GM12878 (cell line): ENCODE results near the gene PRRG4. TPM values are rescaled to one million over a fixed set of nuclear protein-coding genes. Genes with fewer than 3 reads are reported as not detected.

Experiments
- ATAC-seq: fragments of 200-7000 bp; cut with Tn5 transposase; 3 replicates; pipeline ENCODE4 v1.9.1; 2020; ENCODE audit warnings: mild to moderate bottlenecking, moderate library complexity
- BruUV-seq: library from RNA; stranded (reverse); fragments of 400-500 nt; replicated peaks from 2 replicates; lab custom pipeline; 2021; lab: Mats Ljungman, UMichigan
- CTCF ChIA-PET: fragments of 300-600 bp; sonication (Branson Sonifier 250); formaldehyde crosslinking; extraction: SDS; loops from one replicate; lab custom pipeline; 2021; ENCODE audit warnings: inconsistent platforms; lab: Yijun Ruan, JAX
- POLR2A ChIA-PET: fragments of 350-600 bp; formaldehyde crosslinking; extraction: SDS; loops from one replicate; lab custom pipeline; 2021; ENCODE audit warnings: inconsistent platforms; lab: Charles Lee
- RAD21 ChIA-PET: fragments of 300-600 bp; sonication (Branson Sonifier 250); formaldehyde crosslinking; loops from one replicate; lab custom pipeline; 2023; ENCODE audit warnings: antibody characterized with exemption; ENCODE audit not compliant: unreplicated experiment; lab: Charles Lee
- SMC1A ChIA-PET: fragments of 300-600 bp; sonication (Branson Sonifier 250); formaldehyde crosslinking; loops from one replicate; lab custom pipeline; 2023; ENCODE audit not compliant: unreplicated experiment, uncharacterized antibody; lab: Charles Lee
- DNase-seq: peaks from one replicate; pipeline ENCODE4 v3.0.0-alpha.2; 2011; ENCODE audit warnings: low read depth, low spot score
- FAIRE-seq: peaks from 3 replicates; lab custom pipeline; 2011; peaks lifted over from hg19 to GRCh38; lab: Jason Lieb, UNC
- H2AFZ ChIP-seq: 2 replicates; pipeline ENCODE4 v1.6.0; 2011; ENCODE audit warnings: low read depth, low read length, control low read depth; ENCODE audit not compliant: control insufficient read depth
- H3K27ac ChIP-seq: 2 replicates; pipeline ENCODE4 v1.5.1; 2011; ENCODE audit warnings: control low read depth; ENCODE audit not compliant: control insufficient read depth, insufficient read depth
- H3K27me3 ChIP-seq, 2 experiments: replicated peaks in 1 of 2; 2 replicates each; pipeline versions ENCODE4 v1.6.0 to v1.6.1; 2011; ENCODE audit warnings: low read length in 1 of 2; ENCODE audit not compliant: control insufficient read depth in 2 of 2, insufficient read depth in 2 of 2
- H3K36me3 ChIP-seq, 2 experiments: 2 replicates each; pipeline ENCODE4 v1.5.1; 2011; ENCODE audit warnings: low read length in 1 of 2; ENCODE audit not compliant: control insufficient read depth in 2 of 2, insufficient read depth in 2 of 2
- H3K4me1 ChIP-seq: 2 replicates; pipeline ENCODE4 v1.6.1; 2011; ENCODE audit warnings: mild to moderate bottlenecking, low read length, moderate library complexity, mixed read lengths; ENCODE audit not compliant: control insufficient read depth, insufficient read depth
- H3K4me2 ChIP-seq: 2 replicates; pipeline ENCODE4 v1.6.0; 2011; ENCODE audit warnings: control low read depth; ENCODE audit not compliant: control insufficient read depth, insufficient read depth
- H3K4me3 ChIP-seq: fragments of 200-600 bp; sonication (generic); 2 replicates; pipeline ENCODE4 v1.5.1; 2016
- H3K79me2 ChIP-seq: 2 replicates; pipeline ENCODE4 v1.6.0; 2011; ENCODE audit warnings: low read length; ENCODE audit not compliant: control insufficient read depth, insufficient read depth
- H3K9ac ChIP-seq: 2 replicates; pipeline ENCODE4 v1.8.0; 2011; ENCODE audit warnings: low read length, control low read depth, mixed read lengths; ENCODE audit not compliant: control insufficient read depth, insufficient read depth
- H3K9me3 ChIP-seq: replicated peaks from 3 replicates; pipeline ENCODE4 v1.5.1; 2011; ENCODE audit warnings: mild to moderate bottlenecking, low read length; ENCODE audit not compliant: control insufficient read depth, insufficient read depth
- H4K20me1 ChIP-seq: 2 replicates; pipeline ENCODE4 v1.6.0; 2011; ENCODE audit not compliant: control insufficient read depth, insufficient read depth
- CBX5 ChIP-seq: sonication (generic); IDR thresholded peaks from 2 replicates; pipeline ENCODE4 v1.6.1; 2016; ENCODE audit warnings: low read depth, moderate library complexity, mild to moderate bottlenecking, inconsistent platforms
- USF2 ChIP-seq: IDR thresholded peaks from 2 replicates; pipeline ENCODE4 v1.6.1; 2011; ENCODE audit warnings: low read depth, low read length, improper control_type of control experiment, borderline replicate concordance
- ZNF274 ChIP-seq: IDR thresholded peaks from one replicate; pipeline ENCODE4 v1.8.0; 2011; ENCODE audit not compliant: insufficient read length, insufficient read depth
- WGBS: methylation state at CpG from one replicate; pipeline ENCODE4 v1.1.6; 2016; ENCODE audit warnings: low lambda C conversion rate; ENCODE audit not compliant: insufficient replicate concordance, insufficient coverage; ENCODE audit errors: missing lambda C conversion rate; 5-methylcytosine and 5-hydroxymethylcytosine counted together
- in situ Hi-C: fragments of 300-500 bp; cut with MboI; formaldehyde crosslinking; loops from 9 replicates; pipeline ENCODE4 v1.14.3; 2018; ENCODE audit warnings: mixed read lengths
- intact Hi-C: fragments of 100-400 bp; cut with micrococcal nuclease; formaldehyde crosslinking; loops from one replicate; pipeline ENCODE4 v1.14.2; 2022; ENCODE audit not compliant: unreplicated experiment
- polyA plus RNA-seq, 11 experiments: library from polyadenylated mRNA; depleted of rRNA in 4 of 11; unstranded in 6 of 11; stranded (reverse) in 5 of 11; fragments of >200 nt; fragmentation: Nextera tagmentation in 4 of 11; fragmentation: Illumina TruSeq in 1 of 11; extraction: Ambion mirVana in 4 of 11; extraction: Trizol in 1 of 11; gene quantifications; 1 replicate in 1 of 11; 2 replicates in 10 of 11; pipeline versions ENCODE4 v1.2.1 to v1.2.3, GENCODE V29; 2011 to 2016; ENCODE audit warnings: inconsistent platforms in 2 of 11, missing spikeins in 2 of 11, low read depth in 1 of 11
- total RNA-seq, 4 experiments: library from RNA; depleted of rRNA in 3 of 4; stranded (reverse); fragments of >200 nt in 3 of 4; fragmentation: Illumina TruSeq in 1 of 4; extraction: Trizol in 1 of 4; gene quantifications; 2 replicates each; pipeline versions ENCODE4 v1.2.1 to v1.2.3, GENCODE V29; 2013 to 2021
- TF ChIP-seq, protein P1 (sequence below): fragments of 450-650 bp; IDR thresholded peaks from 2 replicates; pipeline ENCODE4 v1.6.1; 2017; ENCODE audit warnings: mild to moderate bottlenecking, moderate library complexity

PRRG4 gene
- total and polyA plus RNA-seq, 10 of the 15 experiments (the other 5 are each of a cell fraction or from before 2014, with no cell fraction given): 0.55 to 4.9 (median 1.9) TPM

- no peak for ATAC-seq
- no TSS peak for BruUV-seq
- no peaks in the 10 kb centered on the region for H3K36me3 ChIP-seq
- no peaks in the 10 kb centered on the region for H3K9me3 ChIP-seq
- SMC1A ChIA-PET: interaction anchor here (1.2 kb wide), 1 partner anchor 48 kb away, joined by 3 read pairs; no protein-coding TSS in a partner anchor
- in situ Hi-C loops: no loop called here
- H3K9ac ChIP-seq: no peak overlapping the region
- FAIRE-seq: no peak
- no peak for DNase-seq
- H2AFZ ChIP-seq: no peak overlapping the region
- POLR2A ChIA-PET: no interaction called here
- H3K4me2 ChIP-seq: no peak overlapping the region
- no peak overlapping the region for H3K27ac ChIP-seq
- intact Hi-C loops: loop anchor here (5.0 kb wide), 1 partner anchor 820 kb away; no protein-coding TSS in a partner anchor
- H3K4me3 ChIP-seq: no peak overlapping the region
- 78% methylated on average over 4 of the region's 4 CpGs for WGBS
- CTCF ChIA-PET: interaction anchor here (0.6 to 3.6 kb wide), 3 partner anchors 8 to 246 kb away, joined by 3 to 15 read pairs (median 3); no protein-coding TSS in a partner anchor
- RAD21 ChIA-PET: no interaction called here
- no peak for TF ChIP-seq CBX5
- TF ChIP-seq, protein P1, sequence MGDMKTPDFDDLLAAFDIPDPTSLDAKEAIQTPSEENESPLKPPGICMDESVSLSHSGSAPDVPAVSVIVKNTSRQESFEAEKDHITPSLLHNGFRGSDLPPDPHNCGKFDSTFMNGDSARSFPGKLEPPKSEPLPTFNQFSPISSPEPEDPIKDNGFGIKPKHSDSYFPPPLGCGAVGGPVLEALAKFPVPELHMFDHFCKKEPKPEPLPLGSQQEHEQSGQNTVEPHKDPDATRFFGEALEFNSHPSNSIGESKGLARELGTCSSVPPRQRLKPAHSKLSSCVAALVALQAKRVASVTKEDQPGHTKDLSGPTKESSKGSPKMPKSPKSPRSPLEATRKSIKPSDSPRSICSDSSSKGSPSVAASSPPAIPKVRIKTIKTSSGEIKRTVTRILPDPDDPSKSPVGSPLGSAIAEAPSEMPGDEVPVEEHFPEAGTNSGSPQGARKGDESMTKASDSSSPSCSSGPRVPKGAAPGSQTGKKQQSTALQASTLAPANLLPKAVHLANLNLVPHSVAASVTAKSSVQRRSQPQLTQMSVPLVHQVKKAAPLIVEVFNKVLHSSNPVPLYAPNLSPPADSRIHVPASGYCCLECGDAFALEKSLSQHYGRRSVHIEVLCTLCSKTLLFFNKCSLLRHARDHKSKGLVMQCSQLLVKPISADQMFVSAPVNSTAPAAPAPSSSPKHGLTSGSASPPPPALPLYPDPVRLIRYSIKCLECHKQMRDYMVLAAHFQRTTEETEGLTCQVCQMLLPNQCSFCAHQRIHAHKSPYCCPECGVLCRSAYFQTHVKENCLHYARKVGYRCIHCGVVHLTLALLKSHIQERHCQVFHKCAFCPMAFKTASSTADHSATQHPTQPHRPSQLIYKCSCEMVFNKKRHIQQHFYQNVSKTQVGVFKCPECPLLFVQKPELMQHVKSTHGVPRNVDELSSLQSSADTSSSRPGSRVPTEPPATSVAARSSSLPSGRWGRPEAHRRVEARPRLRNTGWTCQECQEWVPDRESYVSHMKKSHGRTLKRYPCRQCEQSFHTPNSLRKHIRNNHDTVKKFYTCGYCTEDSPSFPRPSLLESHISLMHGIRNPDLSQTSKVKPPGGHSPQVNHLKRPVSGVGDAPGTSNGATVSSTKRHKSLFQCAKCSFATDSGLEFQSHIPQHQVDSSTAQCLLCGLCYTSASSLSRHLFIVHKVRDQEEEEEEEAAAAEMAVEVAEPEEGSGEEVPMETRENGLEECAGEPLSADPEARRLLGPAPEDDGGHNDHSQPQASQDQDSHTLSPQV: no peak
- TF ChIP-seq ZNF274: no peak
- no peak for TF ChIP-seq USF2
- H3K4me1 ChIP-seq: no peaks in the 10 kb centered on the region
- no peaks in the 10 kb centered on the region for H4K20me1 ChIP-seq
- H3K79me2 ChIP-seq: no peaks in the 10 kb centered on the region
- no peaks in the 10 kb centered on the region for H3K27me3 ChIP-seq
Observed at GRCh38 chr11:32817181-32817851, 12.4 kb upstream of the PRRG4 start.
